ENCODE measurements around the gene ABCD3.
A peak's percentile ranks its signal among the peaks of the same experiment; 100 is the strongest.
"Not testable (repeated sequence)": the region's sequence is repeated elsewhere in the genome, so short reads cannot be mapped to it uniquely, and the experiment has no call there.

ABCD3 gene

GRCh38 chr1:94551449-94551848 lies 133.3 kb downstream of the ABCD3 start:
- Histone ChIP-seq H3K27ac (ENCODE audit: low read depth, low read length) (no peak overlapping the region), H3K36me3 (ENCODE audit: control insufficient read depth, insufficient read depth, low read length) (no peaks in the 10 kb centered on the region), H3K27me3 (ENCODE audit: control insufficient read depth, insufficient read depth, low read length) (no peaks in the 10 kb centered on the region), H3K9ac (ENCODE audit: low read depth, low read length) (no peak overlapping the region), H3K9me3 (ENCODE audit: control insufficient read depth, insufficient read depth, low read length) (no peaks in the 10 kb centered on the region), H3K4me1 (ENCODE audit: control insufficient read depth, insufficient read depth, low read length) (peaks cover 42% of the 10 kb centered on the region), H3K4me3 (ENCODE audit: low read depth, low read length) (no peak overlapping the region)

GRCh38 chr1:94552071-94552586 lies 133.9 kb downstream of the ABCD3 start:
- Histone ChIP-seq H3K27ac (ENCODE audit: low read depth, low read length) (peak overlapping the region; percentile 63), H3K9ac (ENCODE audit: low read depth, low read length) (no peak overlapping the region), H3K9me3 (ENCODE audit: control insufficient read depth, insufficient read depth, low read length) (no peaks in the 10 kb centered on the region), H3K36me3 (ENCODE audit: control insufficient read depth, insufficient read depth, low read length) (no peaks in the 10 kb centered on the region), H3K4me3 (ENCODE audit: low read depth, low read length) (no peak overlapping the region), H3K27me3 (ENCODE audit: control insufficient read depth, insufficient read depth, low read length) (no peaks in the 10 kb centered on the region), H3K4me1 (ENCODE audit: control insufficient read depth, insufficient read depth, low read length) (peaks cover 42% of the 10 kb centered on the region)

GRCh38 chr1:94553323-94553730 lies 135.1 kb downstream of the ABCD3 start:
- no peaks in the 10 kb centered on the region for H3K9me3 ChIP-seq (ENCODE audit: control insufficient read depth, insufficient read depth, low read length)
- H3K36me3 ChIP-seq (ENCODE audit: control insufficient read depth, insufficient read depth, low read length), result no peaks in the 10 kb centered on the region
- no peaks in the 10 kb centered on the region for H3K27me3 ChIP-seq (ENCODE audit: control insufficient read depth, insufficient read depth, low read length)
- H3K4me1 ChIP-seq (ENCODE audit: control insufficient read depth, insufficient read depth, low read length), result peaks cover 42% of the 10 kb centered on the region
- H3K9ac ChIP-seq (ENCODE audit: low read depth, low read length), result no peak overlapping the region
- no peak overlapping the region for H3K4me3 ChIP-seq (ENCODE audit: low read depth, low read length)
- peak overlapping the region; percentile 63 for H3K27ac ChIP-seq (ENCODE audit: low read depth, low read length)

- Histone ChIP-seq H3K27ac (ENCODE audit: low read depth, low read length) (peak overlapping the region; percentile 63), H3K4me1 (ENCODE audit: control insufficient read depth, insufficient read depth, low read length) (peaks cover 42% of the 10 kb centered on the region), H3K9me3 (ENCODE audit: control insufficient read depth, insufficient read depth, low read length) (no peaks in the 10 kb centered on the region), H3K4me3 (ENCODE audit: low read depth, low read length) (no peak overlapping the region), H3K9ac (ENCODE audit: low read depth, low read length) (no peak overlapping the region), H3K36me3 (ENCODE audit: control insufficient read depth, insufficient read depth, low read length) (no peaks in the 10 kb centered on the region), H3K27me3 (ENCODE audit: control insufficient read depth, insufficient read depth, low read length) (no peaks in the 10 kb centered on the region)
Measured at GRCh38 chr1:94553931-94554330, 135.7 kb downstream of the ABCD3 start.

GRCh38 chr1:94554580-94554979 lies 136.4 kb downstream of the ABCD3 start:
- Histone ChIP-seq H3K27me3 (ENCODE audit: control insufficient read depth, insufficient read depth, low read length) (no peaks in the 10 kb centered on the region), H3K27ac (ENCODE audit: low read depth, low read length) (no peak overlapping the region), H3K4me3 (ENCODE audit: low read depth, low read length) (no peak overlapping the region), H3K9me3 (ENCODE audit: control insufficient read depth, insufficient read depth, low read length) (no peaks in the 10 kb centered on the region), H3K4me1 (ENCODE audit: control insufficient read depth, insufficient read depth, low read length) (peaks cover 42% of the 10 kb centered on the region), H3K36me3 (ENCODE audit: control insufficient read depth, insufficient read depth, low read length) (no peaks in the 10 kb centered on the region), H3K9ac (ENCODE audit: low read depth, low read length) (no peak overlapping the region)

- H3K27me3 ChIP-seq (ENCODE audit: control insufficient read depth, insufficient read depth, low read length), result no peaks in the 10 kb centered on the region
- H3K4me3 ChIP-seq (ENCODE audit: low read depth, low read length), result no peak overlapping the region
- H3K36me3 ChIP-seq (ENCODE audit: control insufficient read depth, insufficient read depth, low read length), result no peaks in the 10 kb centered on the region
- H3K27ac ChIP-seq (ENCODE audit: low read depth, low read length), result no peak overlapping the region
- peaks cover 42% of the 10 kb centered on the region for H3K4me1 ChIP-seq (ENCODE audit: control insufficient read depth, insufficient read depth, low read length)
- no peak overlapping the region for H3K9ac ChIP-seq (ENCODE audit: low read depth, low read length)
- H3K9me3 ChIP-seq (ENCODE audit: control insufficient read depth, insufficient read depth, low read length), result no peaks in the 10 kb centered on the region
Measured at GRCh38 chr1:94555091-94555490, 136.9 kb downstream of the ABCD3 start.

GRCh38 chr1:94559921-94560320 lies 141.7 kb downstream of the ABCD3 start:
- Histone ChIP-seq H3K9me3 (ENCODE audit: control insufficient read depth, insufficient read depth, low read length) (no peaks in the 10 kb centered on the region), H3K27ac (ENCODE audit: low read depth, low read length) (no peak overlapping the region), H3K9ac (ENCODE audit: low read depth, low read length) (no peak overlapping the region), H3K27me3 (ENCODE audit: control insufficient read depth, insufficient read depth, low read length) (no peaks in the 10 kb centered on the region), H3K4me3 (ENCODE audit: low read depth, low read length) (no peak overlapping the region), H3K36me3 (ENCODE audit: control insufficient read depth, insufficient read depth, low read length) (no peaks in the 10 kb centered on the region), H3K4me1 (ENCODE audit: control insufficient read depth, insufficient read depth, low read length) (peaks cover under 1% of the 10 kb centered on the region; the same call in 1 of the 2 replicates)

GRCh38 chr1:94560333-94560732 lies 142.1 kb downstream of the ABCD3 start:
- Histone ChIP-seq H3K36me3 (ENCODE audit: control insufficient read depth, insufficient read depth, low read length) (no peaks in the 10 kb centered on the region), H3K9ac (ENCODE audit: low read depth, low read length) (no peak overlapping the region), H3K4me3 (ENCODE audit: low read depth, low read length) (no peak overlapping the region), H3K9me3 (ENCODE audit: control insufficient read depth, insufficient read depth, low read length) (no peaks in the 10 kb centered on the region), H3K27ac (ENCODE audit: low read depth, low read length) (no peak overlapping the region), H3K27me3 (ENCODE audit: control insufficient read depth, insufficient read depth, low read length) (no peaks in the 10 kb centered on the region), H3K4me1 (ENCODE audit: control insufficient read depth, insufficient read depth, low read length) (no peaks in the 10 kb centered on the region)

GRCh38 chr1:94562519-94563260 lies 144.5 kb downstream of the ABCD3 start:
- H3K4me3 ChIP-seq (ENCODE audit: low read depth, low read length), result no peak overlapping the region
- no peak overlapping the region for H3K9ac ChIP-seq (ENCODE audit: low read depth, low read length)
- no peak overlapping the region for H3K27ac ChIP-seq (ENCODE audit: low read depth, low read length)
- H3K4me1 ChIP-seq (ENCODE audit: control insufficient read depth, insufficient read depth, low read length), result no peaks in the 10 kb centered on the region
- H3K36me3 ChIP-seq (ENCODE audit: control insufficient read depth, insufficient read depth, low read length), result no peaks in the 10 kb centered on the region
- no peaks in the 10 kb centered on the region for H3K9me3 ChIP-seq (ENCODE audit: control insufficient read depth, insufficient read depth, low read length)
- no peaks in the 10 kb centered on the region for H3K27me3 ChIP-seq (ENCODE audit: control insufficient read depth, insufficient read depth, low read length)

- Histone ChIP-seq H3K27me3 (ENCODE audit: control insufficient read depth, insufficient read depth, low read length) (no peaks in the 10 kb centered on the region), H3K27ac (ENCODE audit: low read depth, low read length) (no peak overlapping the region), H3K4me3 (ENCODE audit: low read depth, low read length) (no peak overlapping the region), H3K9ac (ENCODE audit: low read depth, low read length) (no peak overlapping the region), H3K36me3 (ENCODE audit: control insufficient read depth, insufficient read depth, low read length) (no peaks in the 10 kb centered on the region), H3K9me3 (ENCODE audit: control insufficient read depth, insufficient read depth, low read length) (no peaks in the 10 kb centered on the region; the same call in 1 of the 2 replicates), H3K4me1 (ENCODE audit: control insufficient read depth, insufficient read depth, low read length) (no peaks in the 10 kb centered on the region)
Measured at GRCh38 chr1:94565901-94566300, 147.7 kb downstream of the ABCD3 start.

- not testable (repeated sequence) for H3K4me1 ChIP-seq (ENCODE audit: control insufficient read depth, insufficient read depth, low read length); H3K9me3 ChIP-seq (ENCODE audit: control insufficient read depth, insufficient read depth, low read length); H3K9ac ChIP-seq (ENCODE audit: low read depth, low read length); H3K27ac ChIP-seq (ENCODE audit: low read depth, low read length); H3K36me3 ChIP-seq (ENCODE audit: control insufficient read depth, insufficient read depth, low read length); H3K4me3 ChIP-seq (ENCODE audit: low read depth, low read length); H3K27me3 ChIP-seq (ENCODE audit: control insufficient read depth, insufficient read depth, low read length)
Measured at GRCh38 chr1:94566436-94566835, 148.2 kb downstream of the ABCD3 start.
